HTR-8/SVneo (cell line): ENCODE data around the gene C19orf85.
"Not testable (repeated sequence)": the region's sequence is repeated elsewhere in the genome, so short reads cannot be mapped to it uniquely, and the experiment has no call there.

Experiments
- DNase-seq: peaks from one replicate; pipeline ENCODE4 v3.0.0; 2011; ENCODE audit warnings: low spot score, mixed read lengths; ENCODE audit not compliant: insufficient read length
- FAIRE-seq: peaks from 2 replicates; lab custom pipeline; 2011; peaks lifted over from hg19 to GRCh38; lab: Jason Lieb, UNC

Gene C19orf85

GRCh38 chr19:55464662-55465054, at the start of gene C19orf85:
Gene C19orf85, minus strand, starts transcription at chr19:55464751. Its CDS starts 197 bp downstream, at chr19:55464554.
- FAIRE-seq (no peak), DNase-seq (no peak)

- FAIRE-seq (no peak), DNase-seq (no peak)
Observed at GRCh38 chr19:55508120-55508519, 43.6 kb upstream of the C19orf85 start.

GRCh38 chr19:55504981-55505380, 40.4 kb upstream of the C19orf85 start:
- DNase-seq (no peak), FAIRE-seq (no peak)

- DNase-seq: no peak
- no peak for FAIRE-seq
Observed at GRCh38 chr19:55504252-55504603, 39.7 kb upstream of the C19orf85 start.

GRCh38 chr19:55503502-55504251, 39.1 kb upstream of the C19orf85 start:
- FAIRE-seq: peak; percentile 89
- DNase-seq: peak; percentile 84

- FAIRE-seq (no peak), DNase-seq (no peak)
Observed at GRCh38 chr19:55503157-55503501, 38.6 kb upstream of the C19orf85 start.

- FAIRE-seq: no peak
- DNase-seq: no peak
Observed at GRCh38 chr19:55502197-55502952, 37.8 kb upstream of the C19orf85 start.

- DNase-seq (no peak), FAIRE-seq (no peak)
Observed at GRCh38 chr19:55500368-55500952, 35.9 kb upstream of the C19orf85 start.

- FAIRE-seq: no peak
- no peak for DNase-seq
Observed at GRCh38 chr19:55498246-55498840, 33.8 kb upstream of the C19orf85 start.

- FAIRE-seq (no peak), DNase-seq (no peak)
Observed at GRCh38 chr19:55497763-55498162, 33.2 kb upstream of the C19orf85 start.

- FAIRE-seq, DNase-seq: not testable (repeated sequence)
Observed at GRCh38 chr19:55496820-55497219, 32.3 kb upstream of the C19orf85 start.

- no peak for FAIRE-seq
- no peak for DNase-seq
Observed at GRCh38 chr19:55495646-55496349, 31.2 kb upstream of the C19orf85 start.

- no peak for DNase-seq
- FAIRE-seq: no peak
Observed at GRCh38 chr19:55494172-55494761, 29.7 kb upstream of the C19orf85 start.

- FAIRE-seq (no peak), DNase-seq (no peak)
Observed at GRCh38 chr19:55493645-55494171, 29.2 kb upstream of the C19orf85 start.

- DNase-seq: no peak
- no peak for FAIRE-seq
Observed at GRCh38 chr19:55493052-55493644, 28.6 kb upstream of the C19orf85 start.

GRCh38 chr19:55492362-55492944, 27.9 kb upstream of the C19orf85 start:
- FAIRE-seq (no peak), DNase-seq (no peak)

GRCh38 chr19:55491546-55492360, 27.2 kb upstream of the C19orf85 start:
- DNase-seq: no peak
- FAIRE-seq: no peak
